ENCODE measurements around the gene AFMID.
"Not testable (repeated sequence)": the region's sequence is repeated elsewhere in the genome, so short reads cannot be mapped to it uniquely, and the experiment has no call there.

The AFMID gene

GRCh38 chr17:78239489-78239931, 52.3 kb downstream of the AFMID start:
- no peak for DNase-seq

GRCh38 chr17:78240012-78240655, 53.0 kb downstream of the AFMID start:
- no peak for DNase-seq

- no peak for DNase-seq
These were observed 53.7 kb downstream of the AFMID start for GRCh38 chr17:78240839-78241238.

- DNase-seq: peak; percentile 67
These were observed 54.3 kb downstream of the AFMID start for GRCh38 chr17:78241277-78242023.

- DNase-seq: no peak
These were observed 55.0 kb downstream of the AFMID start for GRCh38 chr17:78242024-78242742.

- DNase-seq: no peak
These were observed 60.1 kb downstream of the AFMID start for GRCh38 chr17:78247304-78247703.

GRCh38 chr17:78248051-78248914, 61.1 kb downstream of the AFMID start:
- DNase-seq: no peak

- no peak for DNase-seq
These were observed 62.1 kb downstream of the AFMID start for GRCh38 chr17:78249074-78249817.

GRCh38 chr17:78249818-78250806, 63.0 kb downstream of the AFMID start:
- no peak for DNase-seq

- DNase-seq: peak; percentile 94
These were observed 64.0 kb downstream of the AFMID start for GRCh38 chr17:78250891-78251772.

- DNase-seq: no peak
These were observed 64.6 kb downstream of the AFMID start for GRCh38 chr17:78251773-78252103.

GRCh38 chr17:78252111-78252634, 65.0 kb downstream of the AFMID start:
- no peak for DNase-seq

- DNase-seq: peak; percentile 35
These were observed 65.8 kb downstream of the AFMID start for GRCh38 chr17:78252701-78253635.

- DNase-seq: not testable (repeated sequence)
These were observed 66.4 kb downstream of the AFMID start for GRCh38 chr17:78253636-78253945.

- peak; percentile 95 for DNase-seq
These were observed 66.9 kb downstream of the AFMID start for GRCh38 chr17:78253946-78254672.

- DNase-seq: no peak
These were observed 68.0 kb downstream of the AFMID start for GRCh38 chr17:78255029-78255656.

- no peak for DNase-seq
These were observed 69.0 kb downstream of the AFMID start for GRCh38 chr17:78255953-78256706.

Measured in DMS53 (cell line).